GM18508 (cell line): ENCODE results near the gene RNF20.
"Not testable (repeated sequence)": the region's sequence is repeated elsewhere in the genome, so short reads cannot be mapped to it uniquely, and the experiment has no call there.

ENCODE experiments used
- ATAC-seq: cut with Tn5 transposase; IDR thresholded peaks from one replicate; pipeline ENCODE4 v1.9.1; 2021; ENCODE audit warnings: moderate number of reproducible peaks; ENCODE audit not compliant: insufficient read depth, unreplicated experiment

The RNF20 gene

GRCh38 chr9:101530076-101530711, 3.5 kb upstream of the RNF20 start:
- ATAC-seq = peak; percentile 37

DNA sequence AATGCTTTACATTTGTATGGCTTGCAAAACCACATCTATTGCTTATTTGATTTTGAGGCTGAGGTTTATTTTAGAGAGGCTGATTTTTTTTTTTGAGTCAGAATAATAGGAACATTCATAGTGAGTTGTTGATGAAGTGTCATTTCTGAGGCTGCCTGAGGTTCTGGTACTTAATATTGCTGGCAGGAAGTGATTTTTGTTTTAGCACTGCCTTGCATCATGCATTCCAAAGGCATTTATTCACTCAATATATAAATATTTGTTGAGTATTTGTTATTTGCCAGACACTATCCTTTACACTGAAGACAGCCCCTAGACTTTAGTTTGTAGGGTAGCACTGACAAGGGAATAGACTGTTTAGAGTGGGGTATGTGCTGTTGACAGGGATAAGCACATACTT, 2.7 kb downstream of the RNF20 start:
- ATAC-seq = no peak

- no peak for ATAC-seq
Measured at GRCh38 chr9:101536938-101537337, 3.3 kb downstream of the RNF20 start.

GRCh38 chr9:101540069-101540468, 6.4 kb downstream of the RNF20 start:
- no peak for ATAC-seq

DNA sequence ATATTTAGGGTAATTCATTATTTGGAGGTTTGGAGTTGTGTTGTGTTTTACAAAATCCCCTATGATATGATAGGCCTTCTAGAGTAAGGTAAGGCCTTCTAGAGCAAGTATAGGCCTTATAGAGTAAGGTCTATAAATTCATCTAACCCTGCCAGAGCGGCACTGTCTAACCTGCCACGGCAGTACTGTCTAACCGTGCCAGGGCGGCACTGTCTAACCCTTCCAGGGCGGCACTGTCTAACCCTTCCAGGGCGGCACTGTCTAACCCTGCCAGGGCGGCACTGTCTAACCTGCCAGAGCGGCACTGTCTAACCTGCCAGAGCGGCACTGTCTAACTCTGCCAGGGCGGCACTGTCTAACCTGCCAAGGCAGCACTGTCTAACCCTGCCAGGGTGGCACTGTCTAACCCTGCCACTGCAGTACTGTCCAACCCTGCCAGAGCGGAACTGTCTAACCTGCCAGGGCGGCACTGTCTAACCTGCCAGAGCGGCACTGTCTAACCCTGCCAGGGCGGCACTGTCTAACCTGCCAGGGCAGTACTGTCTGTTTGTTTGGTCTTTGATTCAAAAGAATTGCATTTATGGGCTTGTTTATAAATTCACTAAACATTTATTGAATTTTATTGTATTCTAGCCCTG, 9.6 kb downstream of the RNF20 start:
- no peak for ATAC-seq

- ATAC-seq = not testable (repeated sequence)
Measured at GRCh38 chr9:101549472-101550098, 15.9 kb downstream of the RNF20 start.

- ATAC-seq = no peak
Measured at GRCh38 chr9:101561740-101562139, 28.1 kb downstream of the RNF20 start.

DNA sequence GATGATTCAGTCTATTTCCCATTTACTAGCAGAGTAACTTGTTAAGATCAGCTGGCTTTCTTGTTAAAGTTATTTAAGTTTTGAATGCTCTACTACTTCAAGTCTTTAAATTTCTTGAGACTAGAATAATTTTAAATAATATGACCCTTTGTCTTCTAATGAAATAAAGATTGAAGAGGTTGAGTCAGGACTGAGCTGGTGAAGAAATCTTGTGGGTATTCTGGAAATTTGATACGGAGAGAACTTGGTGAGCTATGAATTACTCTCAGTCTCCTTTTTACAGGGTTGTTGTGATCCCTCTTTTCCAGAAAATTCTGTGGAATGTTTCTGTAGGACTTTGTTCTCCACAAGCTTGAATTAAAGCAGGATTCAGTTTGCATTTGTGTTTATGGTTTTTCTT, 29.3 kb downstream of the RNF20 start:
- no peak for ATAC-seq

GRCh38 chr9:101564252-101564651, 30.6 kb downstream of the RNF20 start:
- ATAC-seq = no peak

DNA sequence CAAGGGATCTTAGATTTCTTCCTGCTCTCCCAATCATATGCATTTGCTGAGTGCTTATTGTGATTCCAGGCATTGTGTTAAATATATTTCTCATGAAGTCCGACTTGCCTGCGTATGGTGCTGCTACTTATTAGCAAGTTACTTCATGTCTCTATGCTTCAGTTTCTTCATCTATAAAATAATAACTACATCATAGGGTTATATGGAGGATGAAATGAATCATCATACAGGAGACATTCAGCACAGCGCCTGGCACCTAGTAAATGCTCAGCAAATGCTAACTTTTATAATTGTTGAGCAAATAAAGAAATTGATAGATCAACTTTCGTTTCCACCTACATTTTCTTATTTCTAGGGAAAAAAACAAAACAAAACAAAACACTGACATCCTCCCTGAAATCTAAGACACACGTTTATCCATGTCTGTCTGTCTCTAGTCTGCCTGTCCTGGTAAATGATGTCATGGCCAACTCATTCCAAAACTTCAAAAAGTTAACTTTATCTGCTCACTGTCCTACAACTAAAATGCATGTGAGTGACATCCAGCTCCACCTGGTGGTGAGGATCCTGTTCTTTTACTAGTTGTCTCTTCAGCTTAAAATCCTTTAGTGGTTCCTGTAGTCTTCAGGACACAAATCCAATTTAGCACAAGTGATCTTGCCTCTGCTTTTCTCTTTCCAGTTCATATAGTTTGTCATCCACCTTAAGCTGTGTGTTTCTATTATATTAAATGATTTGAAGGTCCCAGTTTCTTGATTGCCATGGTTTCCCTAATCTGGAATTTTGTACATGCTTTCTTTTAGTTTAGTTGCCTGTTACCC, 33.5 kb downstream of the RNF20 start:
- ATAC-seq = peak; percentile 82

GRCh38 chr9:101567725-101568350, 34.2 kb downstream of the RNF20 start:
- ATAC-seq = no peak

- no peak for ATAC-seq
Measured at GRCh38 chr9:101569741-101570501, 36.3 kb downstream of the RNF20 start.

- ATAC-seq = no peak
Measured at GRCh38 chr9:101571114-101571513, 37.5 kb downstream of the RNF20 start.

GRCh38 chr9:101572316-101572715, 38.7 kb downstream of the RNF20 start:
- no peak for ATAC-seq

DNA sequence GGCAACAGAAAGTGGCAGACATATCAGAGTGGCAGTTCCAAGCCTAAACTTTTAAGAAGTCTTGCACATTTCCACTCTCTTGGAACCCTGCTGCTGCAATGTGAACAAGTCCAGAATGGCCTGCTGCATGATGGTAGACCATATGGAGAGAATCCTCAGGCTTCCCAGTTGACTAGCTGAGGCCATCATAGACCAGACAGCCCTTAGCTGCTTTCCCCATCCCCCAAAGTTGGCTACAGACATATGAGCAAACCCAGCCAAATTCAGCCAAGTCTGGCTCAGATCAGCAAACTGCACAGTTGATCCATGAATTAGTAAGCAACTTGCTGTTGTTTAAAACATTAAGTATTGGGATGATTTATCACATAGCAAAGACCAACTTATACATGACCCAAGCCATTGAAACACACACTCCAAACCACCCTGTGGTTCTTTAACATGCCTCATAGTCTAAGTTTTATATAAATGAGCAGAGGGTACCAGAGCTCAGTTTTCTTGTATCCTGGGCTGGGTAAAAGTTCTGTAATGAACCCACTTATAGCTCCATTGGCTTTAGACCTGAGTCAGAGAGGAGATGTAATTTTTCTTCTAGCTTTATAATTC, 41.2 kb downstream of the RNF20 start:
- ATAC-seq = no peak

GRCh38 chr9:101578378-101578777, 44.7 kb downstream of the RNF20 start:
- peak; percentile 43 for ATAC-seq

GRCh38 chr9:101579711-101580545, 46.3 kb downstream of the RNF20 start:
- ATAC-seq = no peak

DNA sequence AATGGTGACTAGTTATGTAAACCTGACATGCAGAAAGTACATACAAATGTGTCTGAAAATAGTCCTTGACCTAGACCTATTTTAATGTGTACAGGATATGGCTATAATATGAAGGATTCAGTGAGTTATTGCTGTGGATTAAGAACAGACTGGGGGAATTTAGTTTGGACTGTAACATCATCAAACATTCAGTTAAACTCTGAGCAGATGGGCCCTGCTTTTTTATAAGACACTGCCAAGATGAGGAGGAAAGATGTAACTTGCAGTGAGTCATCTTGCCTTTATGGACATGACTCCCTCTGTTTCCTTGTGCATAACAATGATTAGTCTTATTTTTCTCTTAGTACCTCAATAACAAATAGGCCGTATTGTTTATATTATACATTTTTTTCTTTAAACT, 48.9 kb downstream of the RNF20 start:
- ATAC-seq = no peak

DNA sequence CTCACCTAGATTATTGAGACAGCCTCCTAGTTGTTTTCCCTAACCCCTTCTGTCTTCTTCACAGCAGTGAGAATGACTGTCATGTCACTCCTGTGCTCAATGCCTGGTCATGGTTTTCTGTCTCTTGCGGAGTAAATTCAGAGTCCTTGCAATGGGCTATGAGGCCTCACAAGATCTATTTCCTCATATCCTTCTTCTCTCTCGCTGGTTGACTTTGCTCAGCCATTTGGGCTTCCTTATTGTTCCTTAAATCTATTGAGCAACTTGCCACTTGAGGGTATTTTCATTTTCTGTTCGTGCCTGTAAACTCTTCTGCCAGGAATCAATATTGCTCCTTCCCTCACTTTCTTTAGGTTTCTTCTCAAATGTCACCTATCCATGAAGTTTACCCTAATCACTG, 52.1 kb downstream of the RNF20 start:
- ATAC-seq = no peak
